H1 (cell line): ENCODE data around the gene MLEC. TPM values are rescaled to one million over a fixed set of nuclear protein-coding genes. Genes with fewer than 3 reads are reported as not detected.

Source experiments
- CTCF ChIA-PET: fragments of 300-600 bp; sonication (Branson Sonifier 250); formaldehyde crosslinking; loops from one replicate; lab custom pipeline; 2021; ENCODE audit not compliant: partially characterized antibody; lab: Charles Lee
- POLR2A ChIA-PET: fragments of 300-600 bp; sonication (Branson Sonifier 250); formaldehyde crosslinking; loops from one replicate; lab custom pipeline; 2021; ENCODE audit warnings: inconsistent platforms; ENCODE audit not compliant: partially characterized antibody; lab: Charles Lee
- DNase-seq, 2 experiments: peaks; one replicate each; pipeline versions ENCODE4 v3.0.0 to v3.0.0-alpha.2; 2010 to 2022; ENCODE audit warnings: low spot score in 2 of 2, low read depth in 1 of 2, mixed read lengths in 1 of 2
- FAIRE-seq: peaks from 2 replicates; lab custom pipeline; 2011; peaks lifted over from hg19 to GRCh38; lab: Jason Lieb, UNC
- H2AFZ ChIP-seq: 2 replicates; pipeline ENCODE4 v1.8.1; 2012; ENCODE audit warnings: low read length, inconsistent platforms
- H2AK5ac ChIP-seq: 2 replicates; pipeline ENCODE4 v1.6.1; 2013; ENCODE audit warnings: low read depth, low read length
- H2BK120ac ChIP-seq: replicated peaks from 2 replicates; pipeline ENCODE3; 2013; ENCODE audit warnings: low read depth, low read length, inconsistent platforms
- H2BK12ac ChIP-seq: 2 replicates; pipeline ENCODE4 v1.6.1; 2013; ENCODE audit warnings: low read depth, low read length
- H2BK15ac ChIP-seq: 2 replicates; pipeline ENCODE4 v1.6.1; 2013; ENCODE audit warnings: low read length
- H2BK20ac ChIP-seq: 2 replicates; pipeline ENCODE4 v1.6.1; 2013; ENCODE audit warnings: low read length
- H2BK5ac ChIP-seq: 2 replicates; pipeline ENCODE4 v1.6.1; 2013; ENCODE audit warnings: low read depth, low read length
- H3K14ac ChIP-seq: 2 replicates; pipeline ENCODE4 v1.6.1; 2013; ENCODE audit warnings: inconsistent platforms; ENCODE audit not compliant: insufficient read length
- H3K18ac ChIP-seq: 2 replicates; pipeline ENCODE4 v1.6.1; 2013; ENCODE audit warnings: low read length; ENCODE audit errors: extremely low read depth
- H3K23ac ChIP-seq: 2 replicates; pipeline ENCODE4 v1.6.1; 2013; ENCODE audit warnings: inconsistent platforms; ENCODE audit not compliant: insufficient read length
- H3K23me2 ChIP-seq: 2 replicates; pipeline ENCODE4 v1.6.1; 2013; ENCODE audit warnings: low read depth, low read length
- H3K27ac ChIP-seq: 2 replicates; pipeline ENCODE4 v1.6.1; 2011; ENCODE audit warnings: low read depth, low read length, inconsistent platforms
- H3K27me3 ChIP-seq, 4 experiments: replicated peaks in 1 of 4; 1 replicate in 1 of 4; 2 replicates in 3 of 4; pipeline versions ENCODE4 v1.6.1 to v1.8.1; 2011 to 2013; ENCODE audit warnings: low read length in 3 of 4, mild to moderate bottlenecking in 3 of 4, inconsistent platforms in 2 of 4, mixed read lengths in 2 of 4, moderate library complexity in 1 of 4; ENCODE audit not compliant: control insufficient read depth in 3 of 4, insufficient read depth in 3 of 4; ENCODE audit errors: extremely low read depth in 1 of 4
- H3K36me3 ChIP-seq, 4 experiments: 2 replicates each; pipeline versions ENCODE4 v1.6.1 to v1.8.1; 2011 to 2013; ENCODE audit warnings: mild to moderate bottlenecking in 4 of 4, low read length in 3 of 4, moderate library complexity in 2 of 4, control low read depth in 1 of 4, inconsistent platforms in 1 of 4; ENCODE audit not compliant: insufficient read depth in 4 of 4, control insufficient read depth in 2 of 4
- H3K4ac ChIP-seq: replicated peaks from 2 replicates; pipeline ENCODE3; 2013; ENCODE audit warnings: low read length, low read depth, mixed read lengths, inconsistent platforms; ENCODE audit not compliant: insufficient read length
- H3K4me1 ChIP-seq, 4 experiments: replicated peaks in 1 of 4; 1 replicate in 1 of 4; 2 replicates in 3 of 4; pipeline versions ENCODE4 v1.6.1 to v1.8.1; 2011 to 2013; ENCODE audit warnings: low read length in 3 of 4, inconsistent platforms in 2 of 4, mixed read lengths in 1 of 4; ENCODE audit not compliant: insufficient read depth in 4 of 4, control insufficient read depth in 3 of 4
- H3K4me2 ChIP-seq, 2 experiments: 2 replicates each; pipeline versions ENCODE4 v1.6.1 to v1.8.1; 2011 to 2013; ENCODE audit warnings: low read depth in 2 of 2, low read length in 2 of 2, control low read depth in 1 of 2, inconsistent platforms in 1 of 2, mild to moderate bottlenecking in 1 of 2; ENCODE audit not compliant: insufficient read depth in 1 of 2
- H3K4me3 ChIP-seq, 4 experiments: fragments of 200-600, 300-600 bp in 1 of 4; sonication (generic), shearing (Covaris generic), sonication (Bioruptor Twin) in 1 of 4; 2 replicates each; pipeline versions ENCODE4 v1.5.1 to v1.8.1; 2011 to 2016; ENCODE audit warnings: low read length in 4 of 4, low read depth in 3 of 4, control low read depth in 2 of 4, inconsistent platforms in 2 of 4, mild to moderate bottlenecking in 2 of 4, mixed read lengths in 1 of 4, moderate library complexity in 1 of 4; ENCODE audit not compliant: insufficient read depth in 2 of 4; ENCODE audit errors: extremely low read depth in 1 of 4
- H3K56ac ChIP-seq: replicated peaks from 2 replicates; pipeline ENCODE3; 2013; ENCODE audit warnings: low read depth, mild to moderate bottlenecking, mixed read lengths, low read length, inconsistent platforms; ENCODE audit not compliant: insufficient read length
- H3K79me1 ChIP-seq: 2 replicates; pipeline ENCODE4 v1.6.1; 2013; ENCODE audit warnings: low read depth, low read length, control low read depth
- H3K79me2 ChIP-seq, 2 experiments: 2 replicates each; pipeline versions ENCODE4 v1.6.1 to v1.8.1; 2012 to 2013; ENCODE audit warnings: low read length in 2 of 2, mild to moderate bottlenecking in 2 of 2, inconsistent platforms in 1 of 2; ENCODE audit not compliant: insufficient read depth in 2 of 2, control insufficient read depth in 1 of 2
- H3K9ac ChIP-seq, 4 experiments: replicated peaks in 1 of 4; 1 replicate in 1 of 4; 2 replicates in 3 of 4; pipeline versions ENCODE4 v1.6.1 to v1.8.1; 2011 to 2013; ENCODE audit warnings: low read depth in 3 of 4, low read length in 3 of 4, control low read depth in 2 of 4, mild to moderate bottlenecking in 2 of 4, moderate library complexity in 2 of 4, inconsistent platforms in 1 of 4; ENCODE audit errors: extremely low read depth in 1 of 4
- H3K9me3 ChIP-seq, 2 experiments: 2 replicates each; pipeline versions ENCODE4 v1.6.1 to v1.8.1; 2012 to 2013; ENCODE audit warnings: mild to moderate bottlenecking in 2 of 2, moderate library complexity in 2 of 2, control low read depth in 1 of 2, inconsistent platforms in 1 of 2, low read depth in 1 of 2, low read length in 1 of 2, mixed read lengths in 1 of 2; ENCODE audit not compliant: insufficient read depth in 2 of 2
- H4K20me1 ChIP-seq, 2 experiments: replicated peaks in 1 of 2; 2 replicates each; pipeline versions ENCODE3 to v1.8.1; 2011 to 2013; ENCODE audit warnings: inconsistent platforms in 2 of 2, low read length in 2 of 2, mild to moderate bottlenecking in 1 of 2; ENCODE audit not compliant: insufficient read depth in 2 of 2, control insufficient read depth in 1 of 2
- H4K5ac ChIP-seq: 2 replicates; pipeline ENCODE4 v1.6.1; 2013; ENCODE audit warnings: low read length, low read depth, mixed read lengths, inconsistent platforms; ENCODE audit not compliant: insufficient read length
- H4K8ac ChIP-seq: 2 replicates; pipeline ENCODE4 v1.8.0; 2013; ENCODE audit warnings: mild to moderate bottlenecking, moderate library complexity, low read length, inconsistent platforms; ENCODE audit not compliant: insufficient read depth; ENCODE audit errors: extremely low read depth
- H4K91ac ChIP-seq: replicated peaks from 2 replicates; pipeline ENCODE3; 2013; ENCODE audit warnings: low read length, mixed read lengths, inconsistent platforms; ENCODE audit not compliant: insufficient read length
- ATF2 ChIP-seq: IDR thresholded peaks from 2 replicates; pipeline ENCODE4 v1.6.1; 2012; ENCODE audit warnings: low read length, inconsistent platforms
- TAF1 ChIP-seq: IDR thresholded peaks from 2 replicates; pipeline ENCODE4 v1.6.1; 2011; ENCODE audit warnings: mild to moderate bottlenecking, low read depth, low read length
- USF2 ChIP-seq: IDR thresholded peaks from 2 replicates; pipeline ENCODE4 v1.6.1; 2011; ENCODE audit warnings: low read length, improper control_type of control experiment
- WGBS, 2 experiments: shearing (Covaris generic) in 1 of 2; methylation state at CpG; one replicate each; pipeline versions ENCODE4 v1.1.6 to v1.1.7; 2013 to 2015; ENCODE audit warnings: low lambda C conversion rate in 2 of 2, mixed read lengths in 2 of 2, inconsistent platforms in 1 of 2, low coverage in 1 of 2, missing lambda C conversion rate in 1 of 2; ENCODE audit not compliant: insufficient replicate concordance in 2 of 2, insufficient coverage in 1 of 2, insufficient read length in 1 of 2; ENCODE audit errors: extremely low coverage in 1 of 2, missing lambda C conversion rate in 1 of 2; 5-methylcytosine and 5-hydroxymethylcytosine counted together
- polyA plus RNA-seq, 7 experiments: library from polyadenylated mRNA; depleted of rRNA in 3 of 7; stranded (reverse) in 5 of 7; unstranded in 2 of 7; fragments of >200 nt in 5 of 7; fragments of 200-250 nt in 2 of 7; gene quantifications; 1 replicate in 5 of 7; 2 replicates in 1 of 7; 4 replicates in 1 of 7; pipeline versions ENCODE4 v1.2.1 to v1.2.3, GENCODE V29; 2011 to 2013; ENCODE audit warnings: missing spikeins in 2 of 7, mixed read lengths in 2 of 7
- total RNA-seq: library from RNA; stranded (reverse); fragmentation: NEBNext Ultra II Directional; extraction: Animal tissue kit (Norgen Biotek cat#: 25700); gene quantifications from 2 replicates; pipeline ENCODE4 v1.2.1, GENCODE V29; 2021

Gene MLEC
- total and polyA plus RNA-seq, 2 of the 8 experiments (the other 6 are each of a cell fraction or from before 2014, with no cell fraction given), result 37.1 to 260 TPM

GRCh38 chr12:120690083-120690450, 3.1 kb downstream of the MLEC start:
- DNase-seq (no peak), FAIRE-seq (no peak)
- H4K20me1 ChIP-seq, result peaks cover 20 to 22% of the 10 kb centered on the region in 2 experiments
- TF ChIP-seq ATF2 (no peak), TAF1 (no peak), USF2 (no peak)

More at GRCh38 chr12:120690083-120690450, 3.1 kb downstream of the MLEC start:
- Histone ChIP-seq H2BK12ac (no peak overlapping the region), H3K79me2 (peaks cover 43 to 78% of the 10 kb centered on the region in 2 experiments), H3K4me2 (peak overlapping the region; percentile 87 to 96; a peak in 1 of 4 replicates), H3K9ac (no peak overlapping the region), H3K23me2 (peaks cover 16% of the 10 kb centered on the region), H3K4me1 (peaks cover 6 to 22% (median 16%) of the 10 kb centered on the region in 4 experiments; a peak in 6 of 7 replicates), H3K9me3 (no peaks in the 10 kb centered on the region), H4K5ac (no peak overlapping the region), H3K79me1 (peaks cover 11% of the 10 kb centered on the region; the same call in 1 of the 2 replicates), H2BK20ac (no peak overlapping the region), H3K36me3 (peaks cover 0 to 12% (median 11%) of the 10 kb centered on the region in 4 experiments; a peak in 7 of 8 replicates), H3K4me3 (no peak overlapping the region), H3K56ac (no peak overlapping the region), H3K14ac (no peak overlapping the region), H3K4ac (no peak overlapping the region), H2AK5ac (no peak overlapping the region), H3K27me3 (no peaks in the 10 kb centered on the region), H3K27ac (no peak overlapping the region), H2BK120ac (no peak overlapping the region), H3K18ac (no peak overlapping the region), H2BK15ac (no peak overlapping the region), H3K23ac (no peak overlapping the region), H4K8ac (no peak overlapping the region), H2AFZ (no peak overlapping the region), H4K91ac (no peak overlapping the region), H2BK5ac (no peak overlapping the region)
- POLR2A ChIA-PET, result interaction anchor here (0.6 to 4.5 kb wide), 6 partner anchors 9 to 129 kb away, joined by 3 to 28 read pairs (median 5); partner anchors contain the start of gene POP5
- CTCF ChIA-PET, result interaction anchor here (0.8 to 10.4 kb wide), 6 partner anchors 13 to 282 kb away, joined by 3 to 87 read pairs (median 4); partner anchors contain the start of gene CABP1
- 85% methylated on average over 2 of the region's 2 CpGs; no CpG with 5 or more reads in 1 of the 2 experiments for WGBS, 2 experiments
